ENCODE measurements around the gene SEPTIN5. TPM values are rescaled to one million over a fixed set of nuclear protein-coding genes. Genes with fewer than 3 reads are reported as not detected.
"Not testable (repeated sequence)": the region's sequence is repeated elsewhere in the genome, so short reads cannot be mapped to it uniquely, and the experiment has no call there.

SEPTIN5 gene
- polyA plus RNA-seq, 4 donors: 33.9 to 51.7 (median 34.2) TPM

DNA sequence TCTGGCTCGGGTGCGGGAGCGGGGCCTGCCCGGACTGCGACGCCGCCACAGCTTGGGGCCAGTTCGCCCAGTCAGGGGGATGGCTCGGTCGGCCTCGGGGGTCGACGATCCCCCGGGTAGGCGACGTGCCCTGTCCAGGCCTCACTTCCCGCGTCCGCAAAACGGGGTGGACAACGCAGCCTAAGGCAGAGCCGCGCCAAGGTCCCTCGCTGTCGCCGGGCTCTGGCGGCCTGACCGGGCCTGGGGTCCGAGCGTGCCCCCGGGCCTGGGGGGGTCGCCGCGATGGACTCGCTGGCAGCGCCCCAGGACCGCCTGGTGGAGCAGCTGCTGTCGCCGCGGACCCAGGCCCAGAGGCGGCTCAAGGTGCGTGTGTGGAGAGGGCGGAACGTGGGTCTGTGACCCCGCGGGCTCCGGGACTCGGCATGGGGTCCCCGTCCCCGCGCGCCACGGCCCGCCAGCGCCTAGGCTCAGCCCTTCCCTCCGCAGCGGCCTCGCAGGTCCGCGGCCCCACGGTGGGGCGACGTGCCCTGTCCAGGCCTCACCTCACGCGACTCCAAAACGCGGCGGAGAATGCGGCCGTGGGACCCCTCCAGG is 4.2 kb downstream of the SEPTIN5 start:
- DNase-seq (ENCODE audit: low read depth in 4 of 4, low spot score in 3 of 4): no peak

DNA sequence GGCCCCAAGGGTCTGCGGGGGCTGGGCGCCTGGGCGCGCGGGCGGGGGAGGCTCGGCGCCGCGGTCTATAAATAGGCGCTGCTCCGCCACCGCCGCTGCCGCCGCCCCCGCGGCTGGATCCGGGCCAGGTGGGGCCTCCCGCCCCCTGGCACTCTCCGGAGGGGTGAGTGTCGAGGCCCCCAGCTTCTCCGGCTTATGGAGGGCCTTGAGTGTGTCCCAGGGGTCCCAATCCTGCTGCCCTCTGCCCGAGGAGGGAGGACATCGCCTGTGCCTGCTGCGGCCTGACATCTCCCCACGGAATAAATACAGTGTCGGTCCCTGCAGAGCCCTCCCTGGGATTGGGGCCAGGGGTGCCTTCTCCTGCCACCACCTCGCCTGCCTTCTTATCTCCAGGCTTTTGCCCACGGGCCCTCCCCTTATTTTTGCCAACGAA is 4.8 kb downstream of the SEPTIN5 start:
- no peak for DNase-seq (ENCODE audit: low read depth in 4 of 4, low spot score in 3 of 4)

- no peak for DNase-seq (ENCODE audit: low read depth in 4 of 4, low spot score in 3 of 4)
Measured at GRCh38 chr22:19719488-19720021, 5.3 kb downstream of the SEPTIN5 start.

GRCh38 chr22:19720150-19720827 is 6.0 kb downstream of the SEPTIN5 start:
- no peak for DNase-seq (ENCODE audit: low read depth in 4 of 4, low spot score in 3 of 4)

- no peak for DNase-seq (ENCODE audit: low read depth in 4 of 4, low spot score in 3 of 4)
Measured at GRCh38 chr22:19720999-19721329, 6.7 kb downstream of the SEPTIN5 start.

- DNase-seq (ENCODE audit: low read depth in 4 of 4, low spot score in 3 of 4): no peak
Measured at GRCh38 chr22:19721330-19722177, 7.3 kb downstream of the SEPTIN5 start.

- no peak for DNase-seq (ENCODE audit: low read depth in 4 of 4, low spot score in 3 of 4)
Measured at GRCh38 chr22:19722178-19722981, 8.1 kb downstream of the SEPTIN5 start.

GRCh38 chr22:19722982-19723231 is 8.6 kb downstream of the SEPTIN5 start:
- DNase-seq (ENCODE audit: low read depth in 4 of 4, low spot score in 3 of 4): no peak

DNA sequence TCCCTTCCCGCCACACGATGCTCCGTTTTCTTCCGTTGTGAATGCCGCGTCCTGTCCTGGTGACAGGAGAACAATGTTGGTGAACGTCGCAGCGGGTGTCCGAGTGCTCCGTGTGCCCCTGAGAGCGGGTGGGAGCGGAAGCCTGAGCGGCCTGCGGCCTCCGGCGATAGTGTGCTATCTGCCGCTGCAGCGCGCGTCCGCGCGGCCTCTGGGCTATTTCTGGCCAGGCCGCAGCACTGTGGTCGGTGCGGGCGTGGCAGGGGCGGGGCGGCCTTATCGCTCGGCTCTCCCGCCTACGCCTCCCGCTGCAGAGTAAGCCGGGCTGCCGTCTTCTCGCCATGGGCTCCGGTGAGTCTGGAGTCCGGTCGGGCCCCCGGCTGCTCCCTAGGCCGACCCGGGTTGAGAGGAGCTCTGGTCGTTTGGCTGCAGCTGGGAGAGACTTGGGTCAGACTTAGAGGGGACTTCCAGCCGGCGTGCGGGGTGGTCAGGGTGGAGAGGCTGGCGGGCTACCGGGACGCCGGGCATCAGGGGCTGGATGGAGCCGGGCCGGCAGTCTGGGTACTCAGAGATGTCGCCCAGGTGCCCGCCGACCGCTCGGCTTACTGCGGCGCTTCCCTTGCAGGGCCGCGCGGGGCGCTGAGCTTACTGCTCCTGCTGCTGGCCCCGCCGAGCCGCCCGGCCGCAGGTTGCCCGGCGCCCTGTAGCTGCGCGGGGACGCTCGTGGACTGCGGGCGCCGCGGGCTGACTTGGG is 9.1 kb downstream of the SEPTIN5 start, which contains the start of gene GP1BB:
GP1BB (plus strand) TSS at position 308 of the 751 bp plus-strand sequence; CDS start at position 339, 31 bp downstream.
- DNase-seq (ENCODE audit: low read depth in 4 of 4, low spot score in 3 of 4): no peak

DNA sequence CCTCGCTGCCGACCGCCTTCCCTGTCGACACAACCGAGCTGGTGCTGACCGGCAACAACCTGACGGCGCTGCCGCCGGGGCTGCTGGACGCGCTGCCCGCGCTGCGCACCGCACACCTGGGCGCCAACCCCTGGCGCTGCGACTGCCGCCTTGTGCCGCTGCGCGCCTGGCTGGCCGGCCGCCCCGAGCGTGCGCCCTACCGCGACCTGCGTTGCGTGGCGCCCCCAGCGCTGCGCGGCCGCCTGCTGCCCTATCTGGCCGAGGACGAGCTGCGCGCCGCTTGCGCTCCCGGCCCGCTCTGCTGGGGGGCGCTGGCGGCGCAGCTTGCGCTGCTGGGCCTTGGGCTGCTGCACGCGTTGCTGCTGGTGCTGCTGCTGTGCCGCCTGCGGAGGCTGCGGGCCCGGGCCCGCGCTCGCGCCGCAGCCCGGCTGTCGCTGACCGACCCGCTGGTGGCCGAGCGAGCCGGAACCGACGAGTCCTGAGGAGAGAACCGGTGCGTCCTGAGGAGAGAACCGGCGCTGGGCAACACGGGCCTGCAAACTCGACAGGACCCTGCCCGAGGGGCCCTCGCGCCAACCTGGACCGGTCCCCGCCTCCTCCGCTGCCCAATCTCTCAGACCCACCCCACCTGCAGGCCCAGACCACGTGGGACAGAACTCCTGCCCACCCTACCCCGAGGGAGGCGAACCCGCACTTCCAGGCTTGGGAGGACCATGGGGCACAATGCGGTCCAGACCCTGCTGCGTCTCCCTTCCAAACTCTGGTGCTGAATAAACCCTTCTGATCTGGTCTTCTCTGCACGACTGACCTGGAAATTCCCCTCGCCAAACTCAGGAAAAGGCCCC is 9.9 kb downstream of the SEPTIN5 start:
- no peak for DNase-seq (ENCODE audit: low read depth in 4 of 4, low spot score in 3 of 4)

- DNase-seq (ENCODE audit: low read depth in 4 of 4, low spot score in 3 of 4): no peak
Measured at GRCh38 chr22:19724927-19725661, 10.8 kb downstream of the SEPTIN5 start.

GRCh38 chr22:19726064-19726788 is 11.9 kb downstream of the SEPTIN5 start:
- not testable (repeated sequence) for DNase-seq (ENCODE audit: low read depth in 4 of 4, low spot score in 3 of 4)

DNA sequence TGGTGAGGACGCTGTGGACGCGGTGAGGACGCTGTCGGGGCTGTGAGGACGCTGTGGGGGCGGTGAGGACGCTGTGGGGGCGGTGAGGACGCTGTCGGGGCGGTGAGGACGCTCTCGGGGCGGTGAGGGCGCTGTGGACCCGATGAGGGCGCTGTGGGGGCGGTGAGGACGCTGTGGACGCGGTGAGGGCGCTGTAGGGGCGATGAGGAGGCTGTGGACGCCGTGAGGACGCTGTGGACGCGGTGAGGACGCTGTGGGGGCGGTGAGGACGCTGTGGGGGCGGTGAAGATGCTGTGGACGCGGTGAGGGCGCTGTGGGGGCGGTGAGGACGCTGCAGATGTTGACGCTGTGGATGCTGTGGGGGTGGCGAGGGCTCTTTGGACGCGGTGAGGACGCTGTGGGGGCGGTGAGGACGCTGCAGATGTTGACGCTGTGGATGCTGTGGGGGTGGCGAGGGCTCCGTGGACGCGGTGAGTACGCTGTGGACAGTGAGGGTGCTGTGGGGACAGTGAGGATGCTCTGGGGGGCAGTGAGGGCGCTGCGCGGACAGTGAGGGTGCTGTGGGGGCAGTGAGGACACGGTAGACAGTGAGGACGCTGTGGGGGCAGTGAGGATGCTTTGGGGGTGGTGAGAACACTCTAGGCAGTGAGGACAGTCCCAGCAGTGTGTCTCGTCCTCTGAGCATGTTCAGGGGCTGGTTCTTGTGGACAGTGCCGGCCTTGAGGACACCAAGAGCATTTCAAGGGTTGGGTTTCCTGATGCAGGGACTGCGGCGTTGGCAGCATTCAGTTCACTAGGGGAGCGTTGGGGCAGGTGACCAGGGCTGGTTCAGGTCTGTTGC is 13.2 kb downstream of the SEPTIN5 start:
- no peak for DNase-seq (ENCODE audit: low read depth in 4 of 4, low spot score in 3 of 4)

DNA sequence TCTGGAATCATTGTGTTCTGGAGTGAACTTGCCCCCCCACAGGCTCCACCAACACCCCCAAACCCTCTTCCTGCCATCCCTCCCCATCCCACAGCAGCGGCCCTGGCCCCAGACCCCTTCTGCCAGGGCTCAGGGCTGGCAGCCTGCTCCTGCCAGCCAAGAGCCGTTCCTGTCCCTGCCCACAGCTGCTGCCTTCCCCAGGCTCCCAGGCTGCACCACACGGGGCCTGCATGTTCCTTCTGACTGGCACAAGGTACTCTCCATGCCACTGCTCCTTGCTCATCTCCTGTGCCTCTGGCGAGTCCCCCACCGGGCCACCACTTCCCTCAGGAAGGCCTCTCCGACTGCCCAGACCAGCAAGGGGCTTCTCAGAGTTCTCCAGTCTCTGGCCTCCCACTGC is 14.0 kb downstream of the SEPTIN5 start:
- DNase-seq (ENCODE audit: low read depth in 4 of 4, low spot score in 3 of 4): no peak

DNA sequence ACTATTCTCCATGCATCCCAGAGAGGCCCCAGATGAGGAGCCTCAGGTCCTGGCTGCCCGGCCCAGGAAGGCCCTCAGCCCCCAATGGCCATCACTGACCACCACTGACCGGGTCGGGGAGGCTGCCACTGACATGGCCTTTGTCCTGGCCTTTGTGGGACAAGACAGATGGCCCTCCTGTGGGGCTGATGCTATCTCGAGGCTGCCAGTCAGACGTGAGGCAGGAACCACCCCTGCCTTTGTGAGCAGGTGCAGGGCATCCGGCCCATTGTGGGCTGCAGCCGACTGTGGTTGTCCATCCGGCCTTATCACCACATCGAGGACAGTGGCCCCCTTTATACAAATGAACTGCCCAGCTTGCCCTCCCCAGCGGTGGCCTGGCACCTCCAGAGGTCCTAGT is 14.5 kb downstream of the SEPTIN5 start:
- DNase-seq (ENCODE audit: low read depth in 4 of 4, low spot score in 3 of 4): no peak

DNA sequence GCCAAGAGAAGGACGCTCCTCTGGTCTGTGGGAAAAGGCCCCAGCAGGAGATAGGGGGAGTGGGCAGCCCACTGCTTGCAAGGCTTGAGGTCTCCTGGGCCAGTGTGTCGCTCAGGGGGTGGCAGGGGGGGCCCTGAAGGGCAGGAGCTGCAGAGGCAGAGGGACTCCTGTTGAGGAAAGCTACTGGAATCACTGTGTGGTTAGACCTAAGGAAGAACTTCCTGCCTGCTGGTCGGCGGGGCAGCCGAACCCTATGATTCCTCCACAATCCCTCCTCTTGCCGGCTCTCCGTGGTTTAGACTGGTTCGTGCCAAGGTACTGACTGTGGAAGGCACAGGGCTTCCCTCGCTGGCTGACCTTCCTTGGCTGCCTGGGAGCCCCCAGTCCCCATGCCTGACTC is 15.2 kb downstream of the SEPTIN5 start:
- DNase-seq (ENCODE audit: low read depth in 4 of 4, low spot score in 3 of 4): no peak

- DNase-seq (ENCODE audit: low read depth in 4 of 4, low spot score in 3 of 4): no peak
Measured at GRCh38 chr22:19730198-19730597, 15.9 kb downstream of the SEPTIN5 start.
